Smooth muscle cell (in vitro differentiated cells): ENCODE measurements around the gene KIF21B. TPM values are rescaled to one million over a fixed set of nuclear protein-coding genes. Genes with fewer than 3 reads are reported as not detected.
A peak's percentile ranks its signal among the peaks of the same experiment; 100 is the strongest.

Source experiments
- DNase-seq: peaks from one replicate; lab custom pipeline; 2025; ENCODE audit not compliant: unreplicated experiment; lab: John Stamatoyannopoulos, UW
- H2AFZ ChIP-seq: fragments of 200-600 bp; sonication (generic); 2 replicates; pipeline ENCODE4 v1.6.0; 2016; ENCODE audit warnings: antibody characterized with exemption, low read depth, mild to moderate bottlenecking
- H3F3A ChIP-seq: fragments of 200-600 bp; sonication (generic); 2 replicates; pipeline ENCODE4 v1.6.0; 2017; ENCODE audit warnings: antibody characterized with exemption, low read depth
- H3K27ac ChIP-seq: fragments of 200-600 bp; sonication (generic); 2 replicates; pipeline ENCODE4 v1.5.1; 2016; ENCODE audit warnings: low read depth, mild to moderate bottlenecking
- H3K27me3 ChIP-seq: fragments of 200-600 bp; sonication (generic); 2 replicates; pipeline ENCODE4 v1.6.1; 2016; ENCODE audit warnings: low read depth, mild to moderate bottlenecking
- H3K36me3 ChIP-seq: fragments of 200-600 bp; sonication (generic); 2 replicates; pipeline ENCODE4 v1.5.1; 2016; ENCODE audit warnings: low read depth
- H3K4me1 ChIP-seq: fragments of 200-600 bp; sonication (generic); 2 replicates; pipeline ENCODE4 v1.5.1; 2016; ENCODE audit warnings: low read depth
- H3K4me2 ChIP-seq: fragments of 200-600 bp; sonication (generic); 2 replicates; pipeline ENCODE4 v1.6.0; 2016; ENCODE audit warnings: mild to moderate bottlenecking
- H3K4me3 ChIP-seq: fragments of 200-600 bp; sonication (generic); 2 replicates; pipeline ENCODE4 v1.5.1; 2016; ENCODE audit warnings: mild to moderate bottlenecking
- H3K79me2 ChIP-seq: fragments of 200-600 bp; sonication (generic); 2 replicates; pipeline ENCODE4 v1.6.0; 2016; ENCODE audit warnings: low read depth, mild to moderate bottlenecking
- H3K9ac ChIP-seq: fragments of 200-600 bp; sonication (generic); 2 replicates; pipeline ENCODE4 v1.6.0; 2016; ENCODE audit warnings: low read depth
- H3K9me3 ChIP-seq: fragments of 200-600 bp; sonication (generic); replicated peaks from 2 replicates; pipeline ENCODE4 v1.5.1; 2016; ENCODE audit warnings: low read depth
- H4K20me1 ChIP-seq: fragments of 200-600 bp; sonication (generic); 2 replicates; pipeline ENCODE4 v1.6.0; 2016; ENCODE audit warnings: low read depth
- CTCF ChIP-seq: fragments of 200-600 bp; sonication (generic); IDR thresholded peaks from 2 replicates; pipeline ENCODE4 v1.5.1; 2017; ENCODE audit warnings: borderline replicate concordance, mild to moderate bottlenecking, antibody characterized with exemption; ENCODE audit not compliant: insufficient read depth, poor library complexity, severe bottlenecking
- WGBS: methylation state at CpG from one replicate; pipeline ENCODE4 v1.1.7; 2016; ENCODE audit warnings: low lambda C conversion rate; 5-methylcytosine and 5-hydroxymethylcytosine counted together
- polyA plus RNA-seq: library from polyadenylated mRNA; unstranded; fragments of >200 nt; fragmentation: Nextera tagmentation; extraction: Ambion mirVana; gene quantifications from 2 replicates; pipeline ENCODE4 v1.2.1, GENCODE V29; 2016
- total RNA-seq: library from RNA; depleted of rRNA; stranded (reverse); fragments of >200 nt; gene quantifications from 2 replicates; pipeline ENCODE4 v1.2.3, GENCODE V29; 2014

The KIF21B gene
- total and polyA plus RNA-seq, 2 experiments from 2014 or later: 1.0 to 1.9 TPM

- Histone ChIP-seq H3K4me3 (no peak overlapping the region), H3K79me2 (no peaks in the 10 kb centered on the region), H3K36me3 (no peaks in the 10 kb centered on the region), H3F3A (no peaks in the 10 kb centered on the region), H3K27ac (no peak overlapping the region), H2AFZ (no peak overlapping the region), H3K27me3 (no peaks in the 10 kb centered on the region), H3K4me2 (no peak overlapping the region), H3K9me3 (no peaks in the 10 kb centered on the region), H4K20me1 (no peaks in the 10 kb centered on the region), H3K4me1 (no peaks in the 10 kb centered on the region), H3K9ac (no peak overlapping the region)
- TF ChIP-seq CTCF: no peak
- DNase-seq: no peak
- WGBS: 92% methylated on average over 4 of the region's 4 CpGs
Observed at GRCh38 chr1:200981278-200981677, 42.2 kb downstream of the KIF21B start.

GRCh38 chr1:200980873-200981272, 42.6 kb downstream of the KIF21B start:
- WGBS: over 99% methylated on average over 10 of the region's 10 CpGs
- no peaks in the 10 kb centered on the region for H3K36me3 ChIP-seq
- no peaks in the 10 kb centered on the region for H3F3A ChIP-seq
- no peak overlapping the region for H3K4me3 ChIP-seq
- no peaks in the 10 kb centered on the region for H3K9me3 ChIP-seq
- H3K27me3 ChIP-seq: no peaks in the 10 kb centered on the region
- H3K9ac ChIP-seq: no peak overlapping the region
- no peak for TF ChIP-seq CTCF
- H3K27ac ChIP-seq: no peak overlapping the region
- H2AFZ ChIP-seq: no peak overlapping the region
- H3K79me2 ChIP-seq: no peaks in the 10 kb centered on the region
- DNase-seq: no peak
- no peaks in the 10 kb centered on the region for H3K4me1 ChIP-seq
- H4K20me1 ChIP-seq: no peaks in the 10 kb centered on the region
- H3K4me2 ChIP-seq: no peak overlapping the region

- Histone ChIP-seq H3K27me3 (no peaks in the 10 kb centered on the region), H3K4me3 (no peak overlapping the region), H3K4me2 (no peak overlapping the region), H3K9ac (no peak overlapping the region), H3K27ac (no peak overlapping the region), H3K4me1 (no peaks in the 10 kb centered on the region), H3F3A (no peaks in the 10 kb centered on the region), H3K9me3 (no peaks in the 10 kb centered on the region), H3K36me3 (no peaks in the 10 kb centered on the region), H2AFZ (no peak overlapping the region), H3K79me2 (no peaks in the 10 kb centered on the region), H4K20me1 (no peaks in the 10 kb centered on the region)
- DNase-seq: no peak
- no peak for TF ChIP-seq CTCF
- 98% methylated on average over 2 of the region's 2 CpGs for WGBS
Observed at GRCh38 chr1:200980452-200980772, 43.1 kb downstream of the KIF21B start.

GRCh38 chr1:200979574-200980451, 43.7 kb downstream of the KIF21B start:
- H3K4me1 ChIP-seq: no peaks in the 10 kb centered on the region
- peak; percentile 57 for TF ChIP-seq CTCF
- H3K9me3 ChIP-seq: no peaks in the 10 kb centered on the region
- H4K20me1 ChIP-seq: no peaks in the 10 kb centered on the region
- WGBS: 85% methylated on average over 13 of the region's 13 CpGs
- no peak overlapping the region for H3K4me2 ChIP-seq
- H3K4me3 ChIP-seq: no peak overlapping the region
- H3K9ac ChIP-seq: no peak overlapping the region
- no peaks in the 10 kb centered on the region for H3K79me2 ChIP-seq
- no peak overlapping the region for H3K27ac ChIP-seq
- H3K36me3 ChIP-seq: no peaks in the 10 kb centered on the region
- DNase-seq: no peak
- H2AFZ ChIP-seq: no peak overlapping the region
- H3K27me3 ChIP-seq: no peaks in the 10 kb centered on the region
- H3F3A ChIP-seq: no peaks in the 10 kb centered on the region
